ENCODE data around the gene PLXNA4.

Gene PLXNA4

DNA sequence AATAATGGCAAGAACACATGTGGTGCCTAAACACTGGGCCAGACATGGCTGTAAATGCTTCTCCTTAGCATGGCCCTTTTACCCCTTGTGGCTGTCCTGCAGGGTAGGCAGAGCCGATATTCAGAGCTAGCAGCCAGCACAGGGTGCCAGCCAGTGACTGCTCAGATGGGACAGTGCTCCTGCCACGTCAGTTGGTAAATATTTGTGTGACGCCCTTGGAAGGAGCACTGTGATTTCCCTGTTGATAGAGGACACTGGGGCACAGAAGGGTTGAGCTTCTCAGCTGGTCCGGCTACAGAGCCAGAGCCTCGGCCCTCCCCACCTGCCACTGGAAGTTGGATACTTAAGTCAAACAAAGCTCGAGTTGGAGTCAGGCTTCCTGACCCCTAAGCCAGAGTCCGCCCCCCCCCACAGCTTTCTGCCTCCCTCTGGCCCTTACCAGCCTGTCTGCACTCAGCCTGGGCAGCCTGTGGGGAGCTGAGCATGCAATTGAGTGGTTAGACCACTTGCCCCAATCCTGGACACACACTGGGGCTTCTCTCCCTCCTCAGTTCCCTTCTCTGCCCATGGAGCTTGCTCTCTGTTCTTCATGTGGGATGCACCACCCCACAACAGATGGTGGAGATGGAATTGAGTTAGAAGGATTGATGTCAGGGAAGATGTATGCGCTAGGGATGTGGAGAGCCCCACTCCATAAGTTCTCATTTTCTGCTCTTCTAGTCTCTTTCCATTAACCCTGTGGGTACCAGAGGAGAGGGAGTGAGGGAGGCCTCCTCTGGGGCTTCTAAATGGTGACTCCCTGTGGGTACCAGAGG lies 350.8 kb downstream of the PLXNA4 start:
- intact Hi-C loops (cut with DNase I), result no loop called here
- no peak for DNase-seq

DNA sequence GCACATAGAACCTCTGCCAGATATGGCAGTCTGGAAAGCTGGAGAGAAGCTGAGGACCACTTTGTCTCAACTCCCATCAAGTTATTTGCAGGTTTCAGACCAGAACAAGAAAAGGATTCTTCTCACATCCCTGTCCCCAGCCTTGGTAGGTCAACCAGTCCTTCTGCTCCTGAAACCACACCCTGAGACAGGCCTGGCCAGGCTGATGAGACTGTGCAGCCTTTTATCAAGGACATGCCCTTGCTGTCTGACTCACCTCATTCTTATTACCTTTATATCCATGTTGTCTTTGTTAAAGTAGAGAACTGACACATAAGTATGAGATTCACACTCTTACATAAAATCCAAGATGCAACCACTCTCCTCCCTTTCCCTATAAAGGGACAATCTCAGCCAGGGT lies 354.9 kb downstream of the PLXNA4 start:
- intact Hi-C loops (cut with DNase I), result no loop called here
- DNase-seq, result no peak

GRCh38 chr7:132220060-132220459 lies 356.2 kb downstream of the PLXNA4 start:
- intact Hi-C loops (cut with DNase I), result no loop called here
- DNase-seq, result no peak

- intact Hi-C loops (cut with DNase I), result no loop called here
- DNase-seq, result no peak
These were observed 357.4 kb downstream of the PLXNA4 start for GRCh38 chr7:132218876-132219275.

- no peak for DNase-seq
- intact Hi-C loops (cut with DNase I), result no loop called here
These were observed 359.3 kb downstream of the PLXNA4 start for GRCh38 chr7:132216847-132217525.

GRCh38 chr7:132214452-132214851 lies 361.8 kb downstream of the PLXNA4 start:
- DNase-seq, result no peak
- intact Hi-C loops (cut with DNase I), result no loop called here

DNA sequence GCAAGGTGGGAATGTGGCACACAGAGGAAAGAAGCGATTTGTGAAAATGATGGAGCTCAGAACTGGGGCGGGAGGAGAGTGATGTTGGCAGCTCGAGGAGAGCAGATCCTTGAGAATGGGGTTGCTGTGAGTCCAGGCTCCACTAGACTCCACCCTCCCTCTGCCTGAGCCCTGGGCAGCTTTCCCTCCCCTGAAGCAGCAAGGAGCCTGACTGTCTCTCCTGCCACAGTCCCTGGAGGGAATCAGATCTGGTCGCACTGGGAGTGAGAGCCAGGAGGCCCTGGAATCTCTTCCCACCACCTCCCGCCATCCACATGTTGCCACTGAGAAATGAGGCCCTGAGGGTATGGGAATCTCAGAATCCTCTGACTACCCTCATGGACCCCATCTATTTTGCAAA lies 362.7 kb downstream of the PLXNA4 start:
- intact Hi-C loops (cut with DNase I), result no loop called here
- DNase-seq, result no peak

GRCh38 chr7:132211971-132212370 lies 364.3 kb downstream of the PLXNA4 start:
- intact Hi-C loops (cut with DNase I), result no loop called here
- DNase-seq, result no peak

DNA sequence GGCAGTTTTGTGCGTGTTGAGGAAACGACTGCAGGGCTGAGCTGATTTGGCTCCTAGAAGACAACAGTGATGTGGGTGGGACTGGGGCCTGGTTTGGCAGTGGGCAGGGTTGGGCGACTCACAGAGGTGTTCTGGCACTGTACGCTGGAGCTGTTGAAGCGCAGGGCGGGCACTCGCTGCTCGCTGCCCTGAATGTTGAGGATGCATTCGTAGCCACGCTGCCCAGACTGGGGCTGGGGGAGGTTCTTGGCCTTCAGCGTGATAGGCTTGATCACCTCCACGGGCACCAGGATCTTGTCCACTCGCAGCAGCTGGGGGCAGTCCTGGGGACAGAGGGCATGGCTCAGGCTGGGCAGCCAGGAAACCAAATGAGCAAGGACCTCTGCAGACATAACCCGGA lies 365.4 kb downstream of the PLXNA4 start:
- no peak for DNase-seq
- intact Hi-C loops (cut with DNase I), result no loop called here

DNA sequence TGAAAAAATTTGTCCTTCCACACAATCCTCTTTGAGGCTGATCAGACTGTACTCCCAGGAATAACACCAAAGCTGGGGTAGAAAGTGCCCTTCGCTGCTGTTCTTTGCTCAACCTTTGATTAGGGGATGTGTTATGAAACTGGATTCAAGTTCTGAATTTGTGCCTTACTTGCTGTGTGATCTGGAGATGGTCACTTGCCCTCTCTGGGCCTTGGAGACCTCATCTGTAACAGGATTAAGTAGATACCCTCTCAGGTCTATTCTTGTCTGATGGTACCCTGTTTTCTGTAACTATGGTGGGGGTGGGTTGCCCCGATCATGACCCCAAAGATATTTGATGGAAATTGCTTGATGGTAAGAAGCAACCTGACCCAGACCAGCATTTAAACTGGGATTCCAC lies 368.5 kb downstream of the PLXNA4 start:
- intact Hi-C loops (cut with DNase I), result no loop called here
- DNase-seq, result no peak

GRCh38 chr7:132207211-132207610 lies 369.1 kb downstream of the PLXNA4 start:
- DNase-seq, result no peak

GRCh38 chr7:132206594-132206993 lies 369.7 kb downstream of the PLXNA4 start:
- intact Hi-C loops (cut with DNase I), result no loop called here
- DNase-seq, result no peak

More at GRCh38 chr7:132207211-132207610, 369.1 kb downstream of the PLXNA4 start:
- intact Hi-C loops (cut with DNase I), result no loop called here

DNA sequence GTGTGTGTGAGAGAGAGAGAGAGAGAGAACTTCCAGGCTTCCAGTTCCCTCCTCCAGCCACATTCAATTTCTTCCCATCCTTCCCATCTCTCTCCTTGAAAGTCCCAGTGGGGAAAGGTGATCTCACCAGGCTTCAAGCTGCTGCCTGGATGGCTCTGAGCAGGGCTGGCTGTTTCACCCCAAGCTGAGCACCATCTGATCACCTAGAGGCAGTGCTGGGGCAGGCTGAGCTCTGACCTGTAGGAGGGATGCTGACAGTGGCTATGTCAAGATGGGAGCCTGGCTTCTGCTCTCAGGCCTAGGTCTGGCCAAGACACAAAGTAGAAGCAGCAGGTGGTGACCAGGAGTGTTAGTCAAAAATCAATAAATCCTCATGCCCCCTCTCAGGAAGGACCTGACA lies 370.8 kb downstream of the PLXNA4 start:
- DNase-seq, result no peak
- intact Hi-C loops (cut with DNase I), result no loop called here

DNA sequence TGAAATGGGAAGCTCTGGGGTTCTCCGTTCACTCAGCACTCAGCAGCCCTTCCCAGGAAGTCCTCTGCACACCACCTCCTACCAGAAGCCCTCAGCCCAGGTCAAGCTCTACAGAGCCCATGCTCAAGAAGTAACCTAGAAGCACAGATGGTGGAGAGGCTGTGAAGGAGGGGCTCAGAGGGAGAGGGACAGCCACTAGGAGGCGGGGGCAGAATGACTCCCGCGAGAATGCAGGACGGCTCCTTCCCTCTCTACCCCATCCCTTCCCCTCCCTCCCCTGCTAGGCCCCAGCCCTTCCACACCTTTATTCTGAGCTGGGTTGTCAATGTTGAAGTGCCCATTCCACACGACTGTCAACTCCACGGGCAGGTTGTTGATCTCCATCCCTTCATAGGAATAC lies 373.2 kb downstream of the PLXNA4 start:
- intact Hi-C loops (cut with DNase I), result no loop called here
- no peak for DNase-seq

- intact Hi-C loops (cut with DNase I), result no loop called here
- no peak for DNase-seq
These were observed 373.7 kb downstream of the PLXNA4 start for GRCh38 chr7:132202541-132202940.

DNA sequence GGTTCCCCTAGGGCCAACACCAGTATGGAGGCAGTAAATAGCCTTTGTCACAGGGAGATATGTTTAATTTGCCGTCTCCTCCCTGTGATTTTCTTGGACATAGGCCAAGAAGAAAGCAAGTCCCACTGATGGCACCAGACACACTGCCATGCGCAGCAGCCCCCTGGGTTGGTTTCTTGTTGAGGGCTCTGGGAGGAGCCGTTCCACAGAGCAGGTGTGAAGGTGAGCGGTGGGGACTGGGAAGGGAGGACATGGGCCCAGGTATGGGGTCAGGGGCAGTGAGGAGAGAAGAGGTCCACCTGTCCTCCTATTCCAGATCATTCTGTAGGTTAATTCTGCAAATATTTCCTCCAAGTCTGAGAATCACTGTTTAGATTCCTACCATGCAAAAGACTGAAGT lies 376.1 kb downstream of the PLXNA4 start:
- intact Hi-C loops (cut with DNase I), result no loop called here
- DNase-seq, result no peak

GRCh38 chr7:132199626-132200025 lies 376.6 kb downstream of the PLXNA4 start:
- peak in 19 of 42 donors; percentile 2 to 72 (median 34) for DNase-seq
- intact Hi-C loops (cut with DNase I), result no loop called here

- intact Hi-C loops (cut with DNase I), result no loop called here
- DNase-seq, result no peak
These were observed 378.5 kb downstream of the PLXNA4 start for GRCh38 chr7:132197772-132198171.

- intact Hi-C loops (cut with DNase I), result no loop called here
- no peak for DNase-seq
These were observed 382.4 kb downstream of the PLXNA4 start for GRCh38 chr7:132193898-132194297.

DNA sequence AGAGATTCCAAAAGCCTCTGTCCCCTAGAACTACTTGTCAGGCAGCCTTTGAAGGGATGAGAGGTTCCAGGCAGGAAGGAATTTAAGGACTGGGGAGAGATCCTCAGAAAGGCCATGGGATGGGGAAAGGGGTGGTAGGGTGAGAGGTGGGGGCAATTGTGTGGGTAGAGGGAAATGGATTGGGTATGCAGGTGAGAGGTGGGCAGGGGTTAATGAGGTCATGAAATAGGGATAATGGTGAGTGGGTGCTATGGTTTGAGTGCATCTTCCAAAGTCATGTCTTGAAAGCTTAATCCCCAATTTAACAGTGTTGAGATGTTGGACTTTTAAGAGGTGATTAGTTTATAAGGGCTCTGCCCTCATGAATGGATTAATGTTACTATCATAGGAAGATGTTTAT lies 383.5 kb downstream of the PLXNA4 start:
- no peak for DNase-seq
- intact Hi-C loops (cut with DNase I), result no loop called here

DNA sequence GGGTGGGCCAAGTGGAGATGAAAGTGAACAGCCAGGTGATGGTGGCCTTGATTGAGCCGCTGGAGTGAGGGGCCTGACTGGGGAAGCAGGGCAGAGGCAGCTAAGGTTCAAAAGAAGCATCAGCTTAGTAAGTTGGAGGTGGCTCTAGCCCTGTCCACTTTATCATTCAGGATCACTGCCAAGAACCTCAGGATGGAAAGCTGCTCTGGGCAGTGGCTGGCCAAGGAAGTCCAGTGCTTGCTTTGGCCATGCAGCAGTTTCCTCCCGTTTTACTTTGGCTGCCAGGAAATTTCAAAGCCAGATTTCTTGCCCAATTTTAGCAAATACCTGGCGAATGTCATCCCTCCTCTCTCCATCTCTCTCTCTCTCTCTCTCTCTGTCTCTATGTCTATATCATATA lies 384.9 kb downstream of the PLXNA4 start:
- intact Hi-C loops (cut with DNase I), result no loop called here
- no peak for DNase-seq
